HCT116 (cell line): ENCODE data around the gene SAXO2. TPM values are rescaled to one million over a fixed set of nuclear protein-coding genes. Genes with fewer than 3 reads are reported as not detected.
"Not testable (repeated sequence)": the region's sequence is repeated elsewhere in the genome, so short reads cannot be mapped to it uniquely, and the experiment has no call there.

Source experiments
- ATAC-seq: fragments of 200-7000 bp; cut with Tn5 transposase; 2 replicates; pipeline ENCODE4 v1.9.1; 2020; ENCODE audit warnings: mild to moderate bottlenecking, moderate library complexity
- BruUV-seq: library from RNA; stranded (reverse); fragments of 400-500 nt; replicated peaks from 2 replicates; lab custom pipeline; 2021; lab: Mats Ljungman, UMichigan
- CTCF ChIA-PET: fragments of 300-600 bp; sonication (Branson Sonifier 250); formaldehyde crosslinking; loops from one replicate; lab custom pipeline; 2021; ENCODE audit warnings: antibody characterized with exemption; lab: Charles Lee
- POLR2A ChIA-PET: fragments of 300-600, 350-600 bp; sonication (Branson Sonifier 250); formaldehyde crosslinking; loops from one replicate; lab custom pipeline; 2021; ENCODE audit warnings: antibody characterized with exemption; lab: Charles Lee
- RAD21 ChIA-PET, 2 experiments: fragments of 300-600 bp; sonication (Branson Sonifier 250); formaldehyde crosslinking; loops; one replicate each; lab custom pipeline; 2023; ENCODE audit warnings: low total read pairs in 2 of 2; ENCODE audit not compliant: uncharacterized antibody in 2 of 2, unreplicated experiment in 2 of 2, low non-redundant PET in 1 of 2; lab: Charles Lee
- DNase-seq: peaks from one replicate; pipeline ENCODE4 v3.0.0-alpha.2; 2010; ENCODE audit warnings: low read depth, low spot score
- H2AFZ ChIP-seq: fragments of 200-600 bp; shearing (Covaris generic), sonication (generic); 2 replicates; pipeline ENCODE4 v1.6.1; 2017; ENCODE audit warnings: low read depth, mixed run types, mixed read lengths, antibody characterized with exemption, low read length; ENCODE audit not compliant: poor library complexity, severe bottlenecking
- H3K27ac ChIP-seq: 2 replicates; pipeline ENCODE4 v1.5.1; 2012; ENCODE audit warnings: low read depth, low read length
- H3K27me3 ChIP-seq: fragments of 200-600 bp; sonication (generic); 2 replicates; pipeline ENCODE4 v1.6.1; 2016; ENCODE audit warnings: mixed run types, low read length, mixed read lengths; ENCODE audit not compliant: insufficient read depth
- H3K36me3 ChIP-seq, 2 experiments: fragments of 200-500 bp in 1 of 2; fragments of 200-600 bp in 1 of 2; sonication (Bioruptor generic) in 1 of 2; sonication (generic) in 1 of 2; 2 replicates each; pipeline versions ENCODE4 v1.5.1 to v1.6.1; 2014 to 2016; ENCODE audit warnings: low read length in 2 of 2, inconsistent platforms in 1 of 2, mixed read lengths in 1 of 2, mixed run types in 1 of 2; ENCODE audit not compliant: insufficient read depth in 2 of 2, control insufficient read depth in 1 of 2
- H3K4me1 ChIP-seq, 2 experiments: fragments of 200-600 bp in 1 of 2; sonication (generic) in 1 of 2; 2 replicates each; pipeline versions ENCODE4 v1.5.1 to v1.6.1; 2012 to 2017; ENCODE audit warnings: low read length in 2 of 2, inconsistent platforms in 1 of 2, mild to moderate bottlenecking in 1 of 2, mixed read lengths in 1 of 2, mixed run types in 1 of 2, moderate library complexity in 1 of 2; ENCODE audit not compliant: insufficient read depth in 2 of 2, control insufficient read depth in 1 of 2
- H3K4me2 ChIP-seq: fragments of 200-600 bp; sonication (generic); 2 replicates; pipeline ENCODE4 v1.6.1; 2017; ENCODE audit warnings: mixed run types, low read length, mixed read lengths
- H3K4me3 ChIP-seq, 2 experiments: fragments of 200-600 bp in 1 of 2; sonication (generic) in 1 of 2; replicated peaks in 1 of 2; 2 replicates each; pipeline ENCODE4 v1.5.1; 2011 to 2016; ENCODE audit warnings: low read length in 2 of 2, control low read depth in 1 of 2, low read depth in 1 of 2, mild to moderate bottlenecking in 1 of 2, mixed read lengths in 1 of 2, mixed run types in 1 of 2
- H3K79me2 ChIP-seq: fragments of 200-600 bp; sonication (generic); 2 replicates; pipeline ENCODE4 v1.6.1; 2017; ENCODE audit warnings: mild to moderate bottlenecking, mixed run types, low read length, moderate library complexity, mixed read lengths; ENCODE audit not compliant: insufficient read depth
- H3K9ac ChIP-seq: fragments of 200-600 bp; sonication (generic); 2 replicates; pipeline ENCODE4 v1.6.1; 2016; ENCODE audit warnings: low read length, mixed read lengths
- H3K9me2 ChIP-seq: fragments of 200-600 bp; sonication (generic), shearing (Covaris generic); 2 replicates; pipeline ENCODE4 v1.6.1; 2017; ENCODE audit warnings: mixed run types, mild to moderate bottlenecking, moderate library complexity; ENCODE audit not compliant: insufficient read depth
- H3K9me3 ChIP-seq, 2 experiments: fragments of 200-500 bp in 1 of 2; fragments of 200-600 bp in 1 of 2; sonication (Bioruptor generic) in 1 of 2; sonication (generic) in 1 of 2; 2 replicates each; pipeline ENCODE4 v1.6.1; 2014 to 2017; ENCODE audit warnings: low read length in 2 of 2, mixed read lengths in 2 of 2, inconsistent platforms in 1 of 2, low read depth in 1 of 2, mild to moderate bottlenecking in 1 of 2, mixed run types in 1 of 2, moderate library complexity in 1 of 2; ENCODE audit not compliant: control insufficient read depth in 1 of 2, insufficient read depth in 1 of 2
- H4K20me1 ChIP-seq: fragments of 200-600 bp; sonication (generic), shearing (Covaris generic); 2 replicates; pipeline ENCODE4 v1.6.1; 2017; ENCODE audit warnings: mixed run types, mild to moderate bottlenecking, moderate library complexity; ENCODE audit not compliant: insufficient read depth
- intact Hi-C: fragments of 100-400 bp; cut with micrococcal nuclease; formaldehyde crosslinking; loops from 2 replicates; pipeline ENCODE4 v1.10.0; 2022
- total RNA-seq: library from RNA; stranded (reverse); gene quantifications from one replicate; pipeline ENCODE4 v1.2.1, GENCODE V29; 2021; ENCODE audit not compliant: unreplicated experiment
- TF ChIP-seq, protein P1 (sequence below), 3 experiments: fragments of 200-600 bp in 1 of 3; sonication (generic) in 1 of 3; IDR thresholded peaks in 2 of 3; conservative IDR thresholded peaks in 1 of 3; 2 replicates each; pipeline ENCODE4 v1.5.1; 2012 to 2017; ENCODE audit warnings: low read depth in 2 of 3, low read length in 2 of 3, antibody characterized with exemption in 1 of 3, borderline replicate concordance in 1 of 3, control low read depth in 1 of 3, mild to moderate bottlenecking in 1 of 3, mixed read lengths in 1 of 3, mixed run types in 1 of 3, moderate library complexity in 1 of 3; ENCODE audit not compliant: insufficient read depth in 1 of 3

SAXO2 gene
- total RNA-seq, 1 experiment from 2014 or later = 5.7 TPM

GRCh38 chr15:82329039-82329438 lies 66.4 kb downstream of the SAXO2 start:
- H3K27me3 ChIP-seq, H3K9me2 ChIP-seq, H3K9me3 ChIP-seq, BruUV-seq, DNase-seq, intact Hi-C loops, H3K4me3 ChIP-seq, CTCF ChIA-PET, RAD21 ChIA-PET, H3K4me1 ChIP-seq, H3K36me3 ChIP-seq, H4K20me1 ChIP-seq, POLR2A ChIA-PET, H3K4me2 ChIP-seq, H3K27ac ChIP-seq, H3K9ac ChIP-seq, H3K79me2 ChIP-seq, H2AFZ ChIP-seq: not testable (repeated sequence)
- TF ChIP-seq, protein P1, sequence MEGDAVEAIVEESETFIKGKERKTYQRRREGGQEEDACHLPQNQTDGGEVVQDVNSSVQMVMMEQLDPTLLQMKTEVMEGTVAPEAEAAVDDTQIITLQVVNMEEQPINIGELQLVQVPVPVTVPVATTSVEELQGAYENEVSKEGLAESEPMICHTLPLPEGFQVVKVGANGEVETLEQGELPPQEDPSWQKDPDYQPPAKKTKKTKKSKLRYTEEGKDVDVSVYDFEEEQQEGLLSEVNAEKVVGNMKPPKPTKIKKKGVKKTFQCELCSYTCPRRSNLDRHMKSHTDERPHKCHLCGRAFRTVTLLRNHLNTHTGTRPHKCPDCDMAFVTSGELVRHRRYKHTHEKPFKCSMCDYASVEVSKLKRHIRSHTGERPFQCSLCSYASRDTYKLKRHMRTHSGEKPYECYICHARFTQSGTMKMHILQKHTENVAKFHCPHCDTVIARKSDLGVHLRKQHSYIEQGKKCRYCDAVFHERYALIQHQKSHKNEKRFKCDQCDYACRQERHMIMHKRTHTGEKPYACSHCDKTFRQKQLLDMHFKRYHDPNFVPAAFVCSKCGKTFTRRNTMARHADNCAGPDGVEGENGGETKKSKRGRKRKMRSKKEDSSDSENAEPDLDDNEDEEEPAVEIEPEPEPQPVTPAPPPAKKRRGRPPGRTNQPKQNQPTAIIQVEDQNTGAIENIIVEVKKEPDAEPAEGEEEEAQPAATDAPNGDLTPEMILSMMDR (IDR thresholded peaks at IDR 0.05 in 2 of 3, conservative IDR thresholded peaks at IDR 0.05 in 1 of 3; ENCODE audit: borderline replicate concordance in 1 of 3, insufficient read depth in 1 of 3, low read depth in 2 of 3, low read length in 2 of 3) = 0 out of 6 replicates have a peak, but pooled peaks of 1 of the 3 experiments have one; percentile 3
- peak; percentile 81 for ATAC-seq

DNA sequence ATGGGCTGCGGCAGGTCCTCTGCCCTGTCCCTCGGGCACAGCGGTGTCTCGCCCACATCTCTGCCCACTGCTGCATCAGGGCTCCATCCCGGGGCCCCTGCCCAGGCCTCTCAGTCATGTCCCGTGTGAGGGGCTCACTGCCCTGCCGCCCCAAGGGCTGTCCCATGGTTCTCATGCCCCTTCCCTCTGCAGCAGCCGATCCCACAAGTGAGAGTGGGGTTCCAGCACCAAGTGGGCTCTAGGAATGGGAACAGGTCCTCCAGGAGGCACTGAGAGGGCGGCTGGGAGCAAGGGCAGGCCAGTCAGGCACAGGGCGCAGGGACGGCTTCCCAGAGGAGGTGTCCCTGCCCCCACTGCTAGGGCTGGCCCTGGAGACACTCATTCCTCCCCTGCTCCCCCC lies 68.3 kb downstream of the SAXO2 start:
- DNase-seq, ATAC-seq, RAD21 ChIA-PET: not testable (repeated sequence)

DNA sequence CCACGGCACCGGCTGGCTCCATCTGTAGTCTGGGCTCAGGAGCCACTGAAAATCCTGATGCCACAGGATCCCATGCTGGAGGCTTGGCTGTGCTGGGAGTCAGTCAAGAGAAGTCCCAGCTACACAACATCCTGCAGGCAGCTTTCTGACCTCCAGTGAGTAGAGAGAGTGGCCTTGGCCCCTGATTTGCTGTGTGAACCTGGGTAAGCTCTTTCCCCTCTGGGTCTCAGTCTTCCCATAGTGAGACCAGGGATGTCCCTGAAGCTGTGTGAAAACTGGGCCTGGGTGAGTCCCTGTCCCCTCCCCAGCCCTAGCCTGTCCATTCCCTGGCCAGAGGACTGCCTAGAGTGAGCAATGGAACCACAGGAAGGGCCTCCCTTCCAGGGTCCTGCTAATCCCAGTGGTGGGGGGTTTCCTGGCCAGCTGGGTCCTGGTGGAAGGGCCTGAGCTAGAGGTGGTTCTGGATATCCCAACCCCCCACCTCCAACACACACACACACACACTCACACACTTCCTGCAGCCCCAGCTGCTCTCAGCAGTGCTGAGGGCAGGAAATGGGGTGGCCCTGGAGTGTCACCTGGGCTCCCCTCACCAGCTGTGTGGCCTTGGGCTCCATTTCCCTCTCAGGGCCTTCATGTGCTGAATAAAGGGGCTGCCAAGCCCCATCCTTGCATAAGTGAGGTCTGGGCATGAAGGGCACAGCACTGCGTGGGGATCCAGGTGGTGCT lies 69.1 kb downstream of the SAXO2 start:
- DNase-seq, H3K4me3 ChIP-seq, H3K36me3 ChIP-seq, H3K79me2 ChIP-seq, H3K27me3 ChIP-seq, H4K20me1 ChIP-seq, BruUV-seq, H3K4me2 ChIP-seq, H3K9me3 ChIP-seq, RAD21 ChIA-PET, H3K9ac ChIP-seq, intact Hi-C loops, H3K9me2 ChIP-seq, H3K4me1 ChIP-seq, CTCF ChIA-PET, ATAC-seq, H3K27ac ChIP-seq, POLR2A ChIA-PET, H2AFZ ChIP-seq: not testable (repeated sequence)

More for the DNA sequence above, 68.3 kb downstream of the SAXO2 start:
- H3K4me3 ChIP-seq, POLR2A ChIA-PET, H3K79me2 ChIP-seq, H3K27ac ChIP-seq, BruUV-seq, CTCF ChIA-PET, H3K9me2 ChIP-seq, H3K27me3 ChIP-seq, H3K9me3 ChIP-seq, H2AFZ ChIP-seq, H3K4me1 ChIP-seq, intact Hi-C loops, H3K36me3 ChIP-seq, H3K4me2 ChIP-seq, H4K20me1 ChIP-seq, H3K9ac ChIP-seq: not testable (repeated sequence)
